Thoracic aorta (tissue), 2 donors: ENCODE data around the gene TMC7. TPM values are rescaled to one million over a fixed set of nuclear protein-coding genes. Genes with fewer than 3 reads are reported as not detected.

Experiments used
- ATAC-seq: fragments of 150-250 bp; one replicate; pipeline ENCODE4 v1.8.0; 2017; ENCODE audit warnings: low read depth; ENCODE audit not compliant: insufficient number of reproducible peaks, low FRiP score
- DNase-seq: peaks from one replicate; pipeline ENCODE4 v3.0.0-alpha.2; 2020; ENCODE audit warnings: low spot score
- H3K27ac ChIP-seq, 2 donors: fragments of 200-600 bp; sonication (generic); 1 replicate in 1 of 2; 2 replicates in 1 of 2; pipeline ENCODE4 v1.5.1; 2016; ENCODE audit warnings: mild to moderate bottlenecking in 2 of 2, moderate library complexity in 2 of 2
- H3K27me3 ChIP-seq: fragments of 200-600 bp; sonication (generic); replicated peaks from 2 replicates; pipeline ENCODE4 v1.6.0; 2016; ENCODE audit warnings: mild to moderate bottlenecking; ENCODE audit not compliant: insufficient read depth
- H3K36me3 ChIP-seq: fragments of 200-600 bp; sonication (generic); one replicate; pipeline ENCODE4 v1.5.1; 2016
- H3K4me1 ChIP-seq, 2 donors: fragments of 200-600 bp; sonication (generic); 1 replicate in 1 of 2; 2 replicates in 1 of 2; pipeline versions ENCODE4 v1.5.1 to v1.6.0; 2016; ENCODE audit warnings: low read depth in 2 of 2, mild to moderate bottlenecking in 1 of 2; ENCODE audit not compliant: control insufficient read depth in 1 of 2
- H3K4me3 ChIP-seq: fragments of 200-600 bp; sonication (generic); 2 replicates; pipeline ENCODE4 v1.5.1; 2016; ENCODE audit warnings: mild to moderate bottlenecking
- H3K9me3 ChIP-seq: fragments of 200-600 bp; sonication (generic); 2 replicates; pipeline ENCODE4 v1.5.1; 2016
- total RNA-seq, 2 donors: library from RNA; depleted of rRNA; stranded (reverse); fragments of >200 nt; gene quantifications; one replicate each; pipeline versions ENCODE4 v1.1.0 to v1.2.3, GENCODE V29; 2016
- TF ChIP-seq, protein P1 (sequence below): fragments of 200-600 bp; sonication (generic); IDR thresholded peaks from one replicate; pipeline ENCODE4 v1.5.1; 2019; ENCODE audit warnings: antibody characterized with exemption

Gene TMC7
- total RNA-seq, 2 donors from 2014 or later, result 0.49 to 0.81 TPM

DNA sequence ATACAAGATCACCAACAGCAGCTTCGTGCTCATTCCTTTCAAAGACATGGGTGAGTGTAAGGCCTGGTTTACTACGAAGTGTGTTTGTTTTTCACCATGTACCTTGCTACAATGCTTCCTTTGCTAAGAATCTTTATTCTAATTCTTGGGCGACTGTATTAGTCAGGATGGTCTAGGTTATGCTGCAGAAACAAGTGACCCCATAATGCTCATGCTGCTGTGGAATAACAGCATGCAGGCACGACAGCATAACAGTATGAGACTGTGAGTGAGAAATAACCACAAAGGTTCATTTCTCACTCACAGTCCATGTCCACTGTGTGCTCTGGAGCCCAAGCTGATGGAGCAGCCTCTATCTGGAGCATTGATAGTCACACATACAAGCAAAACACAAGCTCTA lies 38.0 kb downstream of the TMC7 start:
- no peak for ATAC-seq
- TF ChIP-seq, protein P1, sequence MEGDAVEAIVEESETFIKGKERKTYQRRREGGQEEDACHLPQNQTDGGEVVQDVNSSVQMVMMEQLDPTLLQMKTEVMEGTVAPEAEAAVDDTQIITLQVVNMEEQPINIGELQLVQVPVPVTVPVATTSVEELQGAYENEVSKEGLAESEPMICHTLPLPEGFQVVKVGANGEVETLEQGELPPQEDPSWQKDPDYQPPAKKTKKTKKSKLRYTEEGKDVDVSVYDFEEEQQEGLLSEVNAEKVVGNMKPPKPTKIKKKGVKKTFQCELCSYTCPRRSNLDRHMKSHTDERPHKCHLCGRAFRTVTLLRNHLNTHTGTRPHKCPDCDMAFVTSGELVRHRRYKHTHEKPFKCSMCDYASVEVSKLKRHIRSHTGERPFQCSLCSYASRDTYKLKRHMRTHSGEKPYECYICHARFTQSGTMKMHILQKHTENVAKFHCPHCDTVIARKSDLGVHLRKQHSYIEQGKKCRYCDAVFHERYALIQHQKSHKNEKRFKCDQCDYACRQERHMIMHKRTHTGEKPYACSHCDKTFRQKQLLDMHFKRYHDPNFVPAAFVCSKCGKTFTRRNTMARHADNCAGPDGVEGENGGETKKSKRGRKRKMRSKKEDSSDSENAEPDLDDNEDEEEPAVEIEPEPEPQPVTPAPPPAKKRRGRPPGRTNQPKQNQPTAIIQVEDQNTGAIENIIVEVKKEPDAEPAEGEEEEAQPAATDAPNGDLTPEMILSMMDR, result no peak
- no peak for DNase-seq
- H3K36me3 ChIP-seq, result no peaks in the 10 kb centered on the region
- H3K9me3 ChIP-seq, result no peaks in the 10 kb centered on the region
- H3K27ac ChIP-seq, result no peak overlapping the region
- H3K27me3 ChIP-seq, result no peaks in the 10 kb centered on the region
- H3K4me3 ChIP-seq, result no peak overlapping the region
- no peaks in the 10 kb centered on the region for H3K4me1 ChIP-seq

DNA sequence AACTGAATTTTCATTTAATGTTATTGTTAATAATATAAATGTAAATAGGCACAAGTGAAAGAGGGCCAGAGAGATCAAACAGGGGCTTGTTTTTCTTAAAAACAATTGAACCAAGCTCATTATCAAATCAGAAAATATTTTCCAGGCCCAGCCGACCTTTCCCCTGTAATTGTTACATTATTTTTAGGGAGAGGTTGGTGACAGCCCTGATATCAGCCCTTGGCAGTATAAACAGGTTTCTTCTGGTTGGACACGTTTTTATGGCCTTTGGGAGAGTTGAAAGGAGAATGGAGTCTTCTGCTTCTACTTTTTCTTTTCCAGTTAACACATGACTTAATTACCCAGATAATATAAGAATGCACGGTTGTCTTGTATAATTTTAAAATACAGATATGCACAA lies 43.7 kb downstream of the TMC7 start:
- H3K9me3 ChIP-seq, result no peaks in the 10 kb centered on the region
- DNase-seq (no peak), ATAC-seq (no peak)
- H3K4me3 ChIP-seq, result no peak overlapping the region
- TF ChIP-seq, protein P1, result no peak
- H3K36me3 ChIP-seq, result no peaks in the 10 kb centered on the region
- no peak overlapping the region for H3K27ac ChIP-seq
- no peaks in the 10 kb centered on the region for H3K4me1 ChIP-seq
- H3K27me3 ChIP-seq, result no peaks in the 10 kb centered on the region

DNA sequence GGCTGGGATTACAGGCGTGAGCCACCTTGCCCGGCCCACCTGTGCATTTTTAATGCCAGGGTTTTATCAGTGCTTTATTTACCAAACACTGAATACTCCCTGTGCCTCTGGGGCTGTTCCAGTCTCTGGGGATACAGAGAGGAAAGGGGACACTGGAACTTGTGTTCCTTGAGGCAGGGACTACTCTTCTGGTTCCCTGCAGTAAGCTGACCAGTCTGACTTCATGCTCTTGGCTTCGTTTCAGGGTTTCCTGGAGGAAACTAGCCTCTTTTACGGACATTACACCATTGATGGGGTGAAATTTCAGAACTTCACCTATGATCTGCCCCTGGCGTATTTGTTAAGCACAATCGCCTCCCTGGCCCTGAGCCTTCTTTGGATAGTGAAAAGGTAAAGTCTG lies 46.2 kb downstream of the TMC7 start:
- no peak overlapping the region for H3K27ac ChIP-seq
- DNase-seq (no peak), ATAC-seq (no peak)
- no peaks in the 10 kb centered on the region for H3K9me3 ChIP-seq
- no peaks in the 10 kb centered on the region for H3K36me3 ChIP-seq
- no peaks in the 10 kb centered on the region for H3K4me1 ChIP-seq
- TF ChIP-seq, protein P1, result no peak
- H3K27me3 ChIP-seq, result no peaks in the 10 kb centered on the region
- no peak overlapping the region for H3K4me3 ChIP-seq

DNA sequence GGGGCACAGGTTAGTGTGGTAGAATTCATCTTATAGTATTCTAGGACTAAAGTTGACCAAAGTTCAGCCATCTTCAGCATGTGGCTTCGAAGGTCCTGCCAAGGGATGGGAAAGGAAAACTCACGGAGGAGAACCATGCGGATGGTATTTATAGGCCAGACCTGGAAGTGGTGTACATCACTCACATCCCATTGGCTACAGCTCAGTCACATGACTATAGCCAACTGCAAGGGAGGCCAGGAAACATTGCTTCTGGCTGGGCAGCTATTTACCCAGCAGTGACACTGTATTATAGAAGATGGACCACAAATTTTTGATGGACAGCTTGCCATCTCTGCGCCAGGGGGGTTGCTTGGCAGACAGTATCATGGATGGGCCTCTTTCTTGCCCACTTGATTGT lies 48.0 kb downstream of the TMC7 start:
- TF ChIP-seq, protein P1, result no peak
- H3K9me3 ChIP-seq, result no peaks in the 10 kb centered on the region
- H3K36me3 ChIP-seq, result no peaks in the 10 kb centered on the region
- ATAC-seq (no peak), DNase-seq (no peak)
- no peak overlapping the region for H3K27ac ChIP-seq
- H3K27me3 ChIP-seq, result no peaks in the 10 kb centered on the region
- no peaks in the 10 kb centered on the region for H3K4me1 ChIP-seq
- no peak overlapping the region for H3K4me3 ChIP-seq

DNA sequence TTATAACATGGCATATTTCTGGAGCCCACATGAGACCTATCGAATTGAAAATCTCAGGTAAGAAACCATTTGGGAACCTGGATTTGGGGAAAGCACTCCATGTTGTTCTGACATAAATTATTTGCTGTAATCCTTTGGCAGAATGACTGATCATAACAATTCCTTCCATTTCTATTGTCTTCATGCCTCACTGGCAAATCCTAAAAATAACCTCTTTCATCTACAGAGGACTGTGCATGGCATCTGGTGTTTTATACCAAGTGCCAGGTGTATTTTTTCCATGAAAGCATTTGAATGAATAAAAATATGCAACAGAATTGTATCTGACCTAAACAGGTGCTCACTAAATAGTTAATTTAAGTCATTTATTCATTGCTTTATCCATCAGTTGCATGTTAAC lies 50.0 kb downstream of the TMC7 start:
- Histone ChIP-seq H3K9me3 (no peaks in the 10 kb centered on the region), H3K36me3 (no peaks in the 10 kb centered on the region), H3K27me3 (no peaks in the 10 kb centered on the region), H3K27ac (no peak overlapping the region), H3K4me1 (no peaks in the 10 kb centered on the region), H3K4me3 (no peak overlapping the region)
- ATAC-seq (no peak), DNase-seq (no peak)
- TF ChIP-seq, protein P1, result no peak
